Stimulated activated CD4-positive, alpha-beta T cell treated with anti-CD3 and anti-CD28 coated beads, Interleukin-4, amount 100 ng/mL, for 1 hour (primary cell): Measurements from ENCODE around the gene PHACTR4.
"Not testable (repeated sequence)": the region's sequence is repeated elsewhere in the genome, so short reads cannot be mapped to it uniquely, and the experiment has no call there.

Source experiments
- DNase-seq: peaks from one replicate; pipeline ENCODE4 v3.0.0-alpha.2; 2020

PHACTR4 gene

DNA sequence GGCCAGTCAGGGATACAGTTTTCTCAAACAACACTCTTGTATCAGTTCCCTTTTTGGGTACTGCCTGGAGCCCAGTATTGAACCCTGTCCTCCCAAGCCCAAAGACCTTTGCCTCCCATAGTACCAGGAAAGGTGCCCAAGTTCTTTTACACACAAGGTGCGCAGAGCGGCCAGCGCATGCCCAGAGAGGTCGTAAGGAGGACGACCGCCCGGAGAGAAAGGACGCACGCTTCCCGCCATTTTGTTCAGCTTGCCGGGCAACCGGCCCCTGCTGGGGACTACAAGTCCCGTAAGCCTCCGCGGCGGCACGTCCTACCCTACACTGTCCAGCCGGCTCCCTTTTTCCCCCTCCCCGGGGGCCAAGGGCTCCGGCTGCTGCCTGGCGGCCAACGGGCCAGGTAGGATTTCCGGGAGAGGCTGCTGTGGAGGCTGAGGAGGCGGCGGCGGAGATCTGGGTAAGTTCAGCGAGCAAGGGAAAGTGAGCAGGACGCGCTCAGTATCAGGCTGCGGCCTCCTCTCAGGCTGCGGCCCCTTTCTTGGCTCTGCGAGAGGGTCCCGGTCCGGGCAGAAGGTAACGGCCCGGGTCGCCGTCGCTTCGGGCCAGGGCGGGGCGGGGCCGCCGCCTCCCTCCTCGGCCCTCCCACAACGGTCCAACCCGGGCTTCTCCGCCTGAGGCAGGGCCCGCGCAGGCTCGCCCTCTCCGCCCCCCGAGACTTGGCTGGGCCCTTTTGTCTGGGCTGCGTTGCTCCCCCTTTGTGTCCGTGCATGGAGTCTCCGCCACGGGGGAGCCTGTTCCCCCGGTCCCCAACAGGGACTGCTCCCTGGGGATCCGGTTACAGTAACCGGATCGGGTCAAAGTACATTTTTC is at the start of gene PHACTR4:
TSS of gene PHACTR4 (plus strand) at position 370 of the 868 bp plus-strand sequence. CDS start 37,708 bp downstream, outside the sequence.
- peak; percentile 81 for DNase-seq

DNA sequence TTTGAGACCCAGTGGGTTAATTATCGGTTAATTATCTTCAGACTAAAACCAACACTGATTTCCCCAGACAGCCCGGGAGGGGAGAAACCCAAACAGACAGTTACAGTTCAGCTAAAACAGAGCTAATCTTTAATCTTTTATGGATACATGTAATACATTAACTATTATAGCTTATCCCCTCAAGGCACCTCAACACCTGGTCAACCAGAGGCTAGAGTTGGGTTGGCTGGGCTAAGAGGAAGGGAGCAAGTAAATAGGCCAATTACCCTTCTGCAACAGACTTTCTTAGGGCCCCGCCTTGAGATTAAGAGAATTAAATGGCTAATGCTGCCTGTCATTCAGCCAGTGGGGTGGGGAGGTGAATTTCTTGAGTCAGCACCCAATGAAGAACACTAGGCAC is 47.3 kb upstream of the PHACTR4 start:
- no peak for DNase-seq

DNA sequence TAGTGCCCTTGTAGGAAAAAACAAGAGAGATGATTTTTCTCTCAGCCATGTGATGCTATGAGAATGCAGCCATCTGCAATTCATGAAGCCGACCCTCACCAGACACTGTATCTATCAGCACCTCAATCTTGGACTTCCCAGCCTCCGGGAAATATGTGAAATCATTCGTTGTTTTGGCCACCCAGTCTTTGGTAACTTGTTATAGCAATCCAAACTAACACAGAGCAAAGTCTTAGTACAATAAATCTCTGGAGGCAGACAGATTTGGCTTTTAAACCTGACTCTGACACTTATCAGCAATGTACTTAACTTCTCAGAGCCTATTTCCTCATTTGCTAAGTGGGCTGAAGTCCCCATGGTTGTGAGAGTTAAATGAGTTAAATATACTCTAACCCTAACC is 45.8 kb upstream of the PHACTR4 start:
- no peak for DNase-seq

DNA sequence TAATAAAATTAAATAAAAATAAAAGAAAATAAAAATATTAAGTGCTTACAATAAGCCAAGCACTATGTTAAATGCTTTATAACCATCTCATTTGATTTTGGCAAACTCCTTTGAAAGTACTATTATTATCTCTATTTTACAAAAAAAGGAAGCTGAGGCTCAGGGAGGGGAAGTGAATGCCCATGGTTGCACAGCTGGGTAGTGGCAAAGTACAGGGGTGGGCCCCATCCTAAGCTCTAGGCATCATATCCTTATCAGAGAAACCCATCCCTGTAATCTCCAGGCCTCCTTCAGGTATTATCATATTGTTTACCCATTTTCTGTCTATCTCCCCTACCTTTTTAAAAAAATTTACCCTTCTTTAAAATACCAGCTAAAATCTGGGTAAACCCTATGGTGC is 43.0 kb upstream of the PHACTR4 start:
- DNase-seq: no peak

DNA sequence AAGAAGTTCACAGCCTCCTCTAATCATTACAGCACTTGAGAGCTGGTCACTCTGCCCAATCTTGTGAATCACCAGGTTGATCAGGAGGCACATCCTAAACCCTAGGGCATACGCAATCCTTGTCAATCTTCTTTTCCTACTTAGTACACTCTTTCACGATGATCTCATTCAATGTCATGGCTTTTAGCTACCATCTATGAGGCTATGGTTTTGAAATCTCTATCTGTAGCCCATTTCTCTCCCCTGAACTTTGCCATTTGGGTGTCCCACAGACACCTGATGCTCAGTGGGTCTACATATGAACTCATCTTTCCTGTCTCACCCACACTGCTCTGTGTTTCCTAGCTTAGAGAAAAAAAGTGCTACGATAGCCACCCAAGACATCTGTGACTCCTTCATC is 42.6 kb upstream of the PHACTR4 start:
- no peak for DNase-seq

DNA sequence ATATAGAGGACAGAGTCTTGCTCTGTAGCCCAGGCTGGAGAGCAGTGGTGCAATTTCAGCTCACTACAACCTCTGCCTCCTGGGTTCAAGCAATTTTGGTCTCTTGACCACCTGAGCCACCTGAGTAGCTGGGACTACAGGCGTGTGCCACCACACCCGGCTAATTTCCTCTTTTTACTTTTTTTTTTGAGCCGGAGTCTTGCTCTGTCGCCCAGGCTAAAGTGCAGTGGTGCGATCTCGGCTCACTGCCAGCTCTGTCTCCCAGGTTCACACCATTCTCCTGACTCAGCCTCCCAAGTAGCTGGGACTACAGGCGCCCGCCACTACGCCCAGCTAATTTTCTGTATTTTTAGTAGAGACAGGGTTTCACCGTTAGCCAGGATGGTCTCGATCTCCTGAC is 42.1 kb upstream of the PHACTR4 start:
- DNase-seq: not testable (repeated sequence)

DNA sequence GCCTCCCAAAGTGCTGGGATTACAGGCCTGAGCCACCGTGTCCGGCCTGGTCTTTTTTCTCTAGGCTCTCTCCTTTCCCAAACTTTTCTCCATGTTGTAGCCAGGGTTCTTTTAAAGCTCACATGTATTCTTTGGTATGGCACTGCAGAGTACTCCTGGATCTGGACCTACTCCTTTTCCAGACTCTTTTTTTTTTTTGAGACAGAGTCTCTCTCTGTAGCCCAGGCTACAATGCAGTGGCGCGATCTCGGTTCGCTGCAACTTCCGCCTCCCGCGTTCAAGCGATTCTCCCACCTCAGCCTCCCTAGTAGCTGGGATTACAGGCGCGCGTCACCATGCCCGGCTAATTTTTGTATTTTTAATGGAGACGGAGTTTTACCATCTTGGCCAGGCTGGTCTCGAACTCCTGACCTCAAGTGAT is 41.3 kb upstream of the PHACTR4 start:
- DNase-seq: peak; percentile 11

DNA sequence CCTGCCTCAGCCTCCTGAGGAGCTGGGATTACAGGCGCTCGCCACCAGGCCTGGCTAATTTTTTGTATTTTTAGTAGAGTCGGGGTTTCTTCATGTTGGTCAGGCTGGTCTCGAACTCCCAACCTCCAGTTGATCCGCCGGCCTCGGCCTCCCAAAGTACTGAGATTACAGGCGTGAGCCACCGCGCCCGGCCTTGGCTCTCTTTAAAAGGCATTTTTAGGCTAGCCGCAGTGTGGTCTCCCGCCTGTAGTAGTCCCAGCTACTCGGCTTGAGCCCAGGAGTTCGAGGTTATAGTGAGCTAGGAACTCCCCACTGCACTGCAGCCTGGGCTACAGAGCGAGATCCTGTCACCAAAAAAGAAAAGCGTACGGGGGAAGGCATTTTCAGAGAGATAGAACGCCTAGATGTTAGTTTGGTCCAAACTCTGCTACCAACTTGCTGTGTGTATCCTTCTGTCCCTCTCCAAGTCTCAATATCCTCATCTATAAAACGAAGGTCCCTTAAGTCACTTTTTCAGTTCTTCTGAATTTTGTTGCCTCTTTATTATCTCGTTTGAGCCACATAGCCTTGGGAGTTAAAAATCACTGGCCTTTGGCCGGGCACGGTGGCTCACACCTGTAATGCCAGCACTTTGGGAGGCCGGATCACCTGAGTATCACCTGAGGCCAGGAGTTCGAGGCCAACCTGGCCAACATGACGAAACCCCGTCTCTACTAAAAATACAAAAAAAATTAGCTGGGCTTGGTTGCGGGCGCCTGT is 40.0 kb upstream of the PHACTR4 start:
- DNase-seq: peak; percentile 43

DNA sequence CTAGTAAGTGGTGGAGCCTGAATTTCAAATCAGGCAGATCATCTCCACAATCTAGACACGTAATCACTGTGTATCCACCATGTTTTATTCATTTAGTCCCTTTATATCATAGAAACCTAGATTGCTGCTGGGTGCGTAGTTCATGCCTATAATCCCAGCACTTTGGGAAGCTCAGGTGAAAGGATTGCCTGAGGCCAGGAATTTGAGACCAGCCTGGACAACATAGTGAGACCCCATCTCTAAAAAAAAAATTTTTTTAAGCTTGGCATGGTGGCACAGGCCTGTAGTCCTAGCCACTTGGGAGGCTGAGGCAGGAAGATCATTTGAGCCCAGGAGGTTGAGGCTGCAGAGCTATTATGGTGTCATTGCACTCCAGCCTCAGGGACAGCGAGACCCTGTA is 30.6 kb upstream of the PHACTR4 start:
- DNase-seq: no peak

DNA sequence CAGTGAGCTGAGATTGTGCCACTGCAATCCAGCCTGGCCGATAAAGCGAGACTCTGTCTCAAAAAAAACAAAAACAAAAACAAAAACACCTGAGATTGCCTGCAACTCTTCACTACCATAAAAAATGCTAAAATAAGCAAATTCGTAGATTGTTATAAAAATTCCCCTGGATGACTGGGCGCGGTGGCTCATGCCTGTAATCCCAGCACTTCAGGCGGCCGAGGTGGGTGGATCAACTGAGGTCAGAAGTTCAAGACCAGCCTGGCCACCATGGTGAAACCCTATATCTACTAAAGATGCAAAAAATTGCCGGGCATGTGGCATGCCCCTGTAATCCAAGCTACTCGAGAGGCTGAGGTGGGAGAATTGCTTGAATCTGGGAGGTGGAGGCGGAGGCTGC is 30.0 kb upstream of the PHACTR4 start:
- no peak for DNase-seq

DNA sequence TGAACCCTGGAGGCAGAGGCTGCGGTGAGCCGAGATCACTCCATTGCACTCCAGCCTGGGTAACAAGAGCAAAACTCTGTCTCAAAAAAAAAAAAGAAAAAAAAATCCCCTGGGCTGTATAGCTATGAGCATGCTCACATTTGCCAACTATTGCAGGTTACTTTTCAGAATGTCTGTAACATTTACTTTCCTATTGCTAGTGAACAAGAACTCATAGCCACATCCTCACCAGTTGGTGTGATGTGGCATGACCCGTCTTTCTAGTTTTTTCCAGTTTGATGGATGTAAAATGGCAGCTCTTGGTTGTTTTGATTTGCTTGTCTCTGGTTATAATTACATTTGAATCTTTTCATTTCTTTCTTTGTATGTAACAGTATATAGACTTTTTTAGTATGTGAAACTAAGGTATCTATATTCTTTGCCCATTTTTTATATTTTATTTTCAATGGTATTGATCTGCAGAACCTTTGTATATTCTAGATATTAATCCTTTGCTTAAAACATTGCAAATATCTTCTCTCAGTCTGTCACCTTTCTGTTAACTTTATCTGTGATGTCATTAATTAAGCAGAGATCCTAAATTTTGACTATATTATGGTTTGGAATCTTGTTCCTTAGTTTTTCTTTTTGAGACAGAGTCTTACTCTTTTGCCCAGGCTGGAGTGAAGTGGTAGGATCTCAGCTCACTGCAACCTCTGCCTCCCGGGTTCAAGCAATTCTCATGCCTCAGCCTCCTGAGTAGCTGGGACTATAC is 29.1 kb upstream of the PHACTR4 start:
- DNase-seq: no peak

DNA sequence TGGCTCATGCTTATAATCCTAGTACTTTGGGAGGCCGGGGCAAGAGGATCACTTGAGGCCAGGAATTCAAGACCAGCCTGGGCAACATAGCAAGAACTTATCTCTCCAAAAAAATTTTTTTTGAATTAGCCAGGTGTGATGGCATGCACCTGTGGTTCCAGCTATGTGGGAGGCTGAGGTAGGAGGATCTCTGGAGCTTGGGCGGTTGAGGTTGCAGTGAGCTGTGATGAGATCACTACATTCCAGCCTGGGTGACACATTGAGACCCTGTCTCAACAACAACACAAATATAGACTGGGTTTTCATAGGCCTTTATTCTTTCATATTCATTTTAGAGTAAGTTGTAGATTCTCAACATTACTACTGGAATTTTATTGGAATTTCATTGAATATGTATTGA is 27.9 kb upstream of the PHACTR4 start:
- DNase-seq: no peak

DNA sequence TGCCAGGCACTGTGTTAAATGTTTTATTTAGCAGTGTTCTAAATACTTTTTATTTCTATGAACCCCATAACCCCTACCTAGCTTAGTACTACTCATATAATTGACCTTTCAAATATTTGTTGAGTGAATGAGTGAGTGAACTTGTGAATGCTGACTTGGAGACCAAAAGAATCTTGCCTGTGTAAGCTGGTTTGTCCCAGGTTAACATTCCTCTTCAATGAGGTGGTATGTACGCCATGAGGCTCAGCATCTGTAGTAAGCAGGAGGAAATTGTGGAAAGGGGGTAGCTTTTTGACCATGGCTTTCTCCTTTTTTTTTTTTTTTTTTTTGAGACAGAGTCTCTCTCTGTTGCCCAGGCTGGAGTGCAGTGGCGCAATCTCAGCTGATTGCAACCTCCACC is 26.1 kb upstream of the PHACTR4 start:
- DNase-seq: no peak

DNA sequence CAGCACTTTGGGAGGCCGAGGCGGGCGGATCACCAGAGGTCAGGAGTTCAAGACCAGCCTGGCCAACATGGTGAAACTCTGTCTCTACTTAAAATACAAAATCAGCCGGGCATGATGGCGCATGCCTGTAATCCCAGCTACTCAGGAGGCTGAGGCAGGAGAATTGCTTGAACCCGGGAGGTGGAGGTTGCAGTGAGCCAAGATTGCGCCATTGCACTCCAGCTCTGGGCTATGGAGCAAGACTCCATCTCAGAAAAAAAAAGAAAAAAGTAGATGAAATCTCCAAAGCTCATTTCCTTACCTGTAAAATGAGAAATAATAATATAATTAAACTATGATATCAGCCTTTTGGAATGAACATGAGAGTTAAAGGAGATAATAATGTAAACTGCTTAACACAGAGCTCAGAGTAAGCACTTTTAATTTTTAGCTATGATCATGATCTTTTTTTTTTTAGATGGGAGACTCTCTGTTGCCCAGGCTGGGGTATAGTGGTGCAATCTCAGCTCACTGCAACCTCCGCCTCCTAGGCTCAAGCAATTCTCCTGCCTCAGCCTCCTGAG is 16.2 kb upstream of the PHACTR4 start:
- not testable (repeated sequence) for DNase-seq

DNA sequence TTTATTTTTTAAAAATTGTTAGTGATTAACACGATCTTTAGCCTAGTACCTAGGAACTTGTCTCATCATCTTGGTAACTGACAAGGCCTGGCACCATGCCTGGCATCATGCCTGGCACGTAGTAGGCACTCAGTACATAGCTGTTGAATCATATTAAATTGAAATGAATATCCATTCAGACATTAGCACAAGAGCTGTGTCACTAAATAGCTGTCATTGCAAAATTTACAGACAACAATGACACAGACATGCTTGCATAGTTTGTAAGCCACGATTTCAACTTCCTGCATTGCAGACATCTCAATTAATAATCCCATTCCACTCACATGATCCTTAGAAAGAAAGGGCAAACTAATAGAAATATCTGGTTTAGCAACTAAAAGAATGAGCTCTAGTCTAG is 15.4 kb upstream of the PHACTR4 start:
- DNase-seq: no peak

DNA sequence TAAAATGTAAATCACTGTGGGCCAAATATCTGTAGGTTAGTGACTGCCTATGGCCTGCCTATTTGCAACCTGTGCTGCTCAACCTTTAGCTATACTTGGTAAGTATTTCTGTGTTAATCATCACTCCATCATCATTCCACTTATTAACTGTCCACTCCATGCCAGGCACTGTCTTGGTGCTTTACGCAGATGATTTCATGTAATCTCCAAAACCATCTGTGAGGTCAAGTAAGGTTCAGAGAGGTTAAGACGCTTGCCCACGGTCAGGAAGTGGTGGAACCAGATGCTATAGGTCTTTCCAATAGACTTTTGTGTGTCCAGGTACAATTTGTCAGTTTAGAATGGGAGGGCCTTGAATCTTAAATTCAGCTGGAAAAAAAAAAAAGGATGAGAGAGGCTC is 10.8 kb upstream of the PHACTR4 start:
- DNase-seq: no peak

DNA sequence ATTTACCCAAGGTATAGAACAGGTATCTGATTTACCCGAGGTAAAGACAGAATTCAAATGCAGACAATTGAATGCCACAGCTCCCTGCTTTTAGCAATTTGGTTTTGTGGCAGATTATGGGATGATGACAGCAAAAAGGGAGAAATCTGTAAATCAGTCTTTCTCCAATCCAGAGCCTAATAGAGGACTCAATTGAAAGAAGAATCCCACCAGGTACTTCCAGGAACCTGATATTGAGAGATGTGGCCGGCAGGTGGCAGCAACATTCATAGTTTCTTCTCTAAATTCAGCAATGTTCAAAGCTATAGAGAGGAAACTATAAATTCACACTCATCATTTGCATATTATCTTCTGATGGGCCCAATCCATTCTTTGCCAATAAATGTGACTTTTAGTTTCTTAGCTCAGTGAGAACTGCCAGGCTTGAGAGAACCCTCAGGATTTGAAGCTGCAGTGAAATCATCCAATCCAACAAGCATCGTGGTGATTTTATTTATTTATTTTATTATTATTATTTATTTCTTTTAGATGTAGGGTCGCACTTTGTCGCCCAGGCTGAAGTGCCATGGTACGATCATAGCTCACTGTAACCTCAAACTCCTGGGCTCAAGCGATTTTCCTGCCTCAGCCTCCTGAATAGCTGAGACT is 9.8 kb upstream of the PHACTR4 start:
- peak; percentile 76 for DNase-seq

DNA sequence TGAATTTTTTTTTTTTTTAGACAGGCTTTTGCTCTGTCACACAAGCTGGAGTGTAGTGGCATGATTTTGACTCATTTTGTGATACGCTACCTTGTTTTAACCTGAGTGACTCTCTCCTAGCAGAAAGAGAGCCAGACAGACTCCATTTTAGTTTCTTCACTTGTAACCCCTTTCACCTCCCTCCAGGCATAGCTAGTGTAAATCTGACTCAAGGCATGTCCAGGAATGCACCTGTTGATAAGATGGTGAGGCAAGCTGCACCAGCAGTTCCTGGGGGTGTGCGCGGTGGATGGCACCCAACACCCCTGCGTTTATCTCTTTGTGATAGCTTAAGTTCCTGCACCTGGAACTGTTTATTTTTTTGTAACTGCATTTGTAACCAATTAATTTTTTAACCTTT is 4.7 kb upstream of the PHACTR4 start:
- DNase-seq: no peak

DNA sequence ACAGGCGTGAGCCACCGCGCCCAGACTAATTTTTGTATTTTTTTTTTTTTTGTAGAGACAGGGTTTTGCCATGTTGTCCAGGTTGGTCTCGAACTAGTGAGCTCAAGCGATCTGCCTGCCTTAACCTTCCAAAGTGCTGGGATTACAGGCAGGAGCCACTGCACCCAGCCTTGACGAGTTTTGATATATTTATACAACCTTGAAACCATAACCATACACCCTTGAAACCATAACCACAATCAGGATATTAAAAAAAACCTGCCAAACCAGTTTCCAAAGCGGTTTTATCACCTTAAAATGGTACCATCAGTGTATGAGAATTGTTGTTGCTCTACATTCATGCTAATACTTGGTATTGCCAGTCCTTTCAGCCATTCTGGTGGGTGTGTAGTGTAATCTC is 3.7 kb upstream of the PHACTR4 start:
- DNase-seq: no peak

DNA sequence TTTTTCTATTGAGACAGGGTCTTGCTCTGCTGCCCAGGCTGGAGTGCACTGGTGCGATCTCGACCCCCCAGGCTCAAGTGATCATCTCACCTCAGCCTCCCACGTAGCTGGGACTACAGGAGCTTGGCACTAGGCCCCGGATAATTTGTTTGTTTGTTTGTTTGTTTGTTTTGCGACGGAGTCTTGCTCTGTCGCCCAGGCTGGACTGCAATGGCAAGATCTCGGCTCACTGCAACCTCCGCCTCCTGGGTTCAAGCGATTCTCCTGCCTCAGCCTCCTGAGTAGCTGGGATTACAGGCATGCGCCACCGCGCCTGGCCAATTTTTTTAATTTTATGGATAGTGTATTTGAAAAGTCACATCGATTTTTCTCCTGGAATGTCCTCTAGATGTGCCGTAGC is 932 bp upstream of the PHACTR4 start:
- DNase-seq: not testable (repeated sequence)

DNA sequence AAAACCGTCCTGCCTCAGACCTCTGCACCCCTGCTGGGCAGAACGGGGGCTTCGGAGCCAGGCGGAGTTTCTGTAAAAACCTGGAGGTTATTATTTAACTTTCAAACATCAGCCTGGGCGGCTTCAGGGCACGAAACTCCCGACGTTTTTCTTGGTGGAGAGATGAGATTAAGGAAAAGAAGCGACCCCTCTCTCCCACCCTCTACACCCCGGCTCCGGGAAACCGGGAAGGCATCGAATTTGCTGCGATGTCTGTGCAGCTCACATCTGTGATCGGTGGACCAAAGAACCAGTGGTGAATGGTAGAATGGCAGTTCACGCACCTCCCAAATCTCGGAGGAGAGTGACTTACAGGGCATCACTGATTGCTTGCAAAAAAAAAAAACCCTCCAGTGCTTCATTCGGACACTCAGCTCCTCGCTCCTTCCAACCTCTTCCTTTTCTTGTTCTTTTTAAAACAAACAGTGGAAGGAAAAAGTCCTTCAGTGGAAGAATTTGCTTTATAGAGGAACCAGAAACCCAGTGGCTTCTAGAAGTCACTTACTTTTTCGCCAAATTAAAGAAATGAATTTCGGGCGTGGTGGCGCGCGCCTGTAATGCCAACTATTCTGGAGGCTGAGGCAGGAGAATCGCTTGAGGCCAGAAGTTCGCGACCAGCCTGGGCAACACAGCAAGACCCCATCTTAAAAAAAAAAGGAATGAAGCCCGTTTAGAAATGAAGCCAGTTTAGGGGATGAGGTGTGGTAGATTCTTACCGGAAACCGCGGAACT is 884 bp downstream of the PHACTR4 start:
- no peak for DNase-seq

DNA sequence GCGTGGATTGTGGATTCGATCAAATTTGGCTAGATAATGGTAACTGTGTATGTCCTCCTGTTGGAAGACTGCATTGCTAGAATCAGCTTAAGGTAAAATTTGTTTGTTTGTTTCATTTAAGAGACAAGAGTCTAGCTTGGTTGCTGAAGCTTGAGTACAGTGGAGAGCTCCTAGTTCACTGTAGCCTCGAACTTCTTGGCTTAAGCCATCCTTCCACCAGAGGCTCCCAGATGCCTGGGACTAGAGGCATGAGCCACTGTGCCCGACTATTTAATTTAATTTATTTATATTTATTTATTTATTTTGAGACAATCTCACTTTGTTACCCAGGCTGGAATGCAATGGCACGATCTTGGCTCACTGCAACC is 1.5 kb downstream of the PHACTR4 start:
- DNase-seq: no peak
